ENCODE data around the gene PREP.

The PREP gene

DNA sequence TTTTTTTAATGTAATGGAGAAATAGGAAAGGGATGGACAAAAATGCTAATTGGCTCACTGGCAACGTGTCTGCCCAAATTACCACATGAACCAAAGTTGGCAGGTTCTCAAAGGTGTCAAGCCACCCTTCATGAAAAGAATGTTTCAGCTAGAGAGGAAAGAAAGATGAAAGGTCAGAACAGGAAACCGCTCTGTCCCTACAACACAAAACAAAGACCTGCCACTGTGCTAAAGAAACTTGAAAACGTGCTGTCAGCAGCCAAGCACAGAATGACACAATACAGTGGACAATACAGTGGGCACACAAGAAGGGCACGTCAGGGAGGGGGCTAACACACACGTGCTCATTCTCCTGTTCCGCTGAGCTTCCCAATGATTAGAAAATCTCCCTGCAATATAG is 4.9 kb downstream of the PREP start:
- DNase-seq (ENCODE audit: low read depth in 2 of 2), result no peak

DNA sequence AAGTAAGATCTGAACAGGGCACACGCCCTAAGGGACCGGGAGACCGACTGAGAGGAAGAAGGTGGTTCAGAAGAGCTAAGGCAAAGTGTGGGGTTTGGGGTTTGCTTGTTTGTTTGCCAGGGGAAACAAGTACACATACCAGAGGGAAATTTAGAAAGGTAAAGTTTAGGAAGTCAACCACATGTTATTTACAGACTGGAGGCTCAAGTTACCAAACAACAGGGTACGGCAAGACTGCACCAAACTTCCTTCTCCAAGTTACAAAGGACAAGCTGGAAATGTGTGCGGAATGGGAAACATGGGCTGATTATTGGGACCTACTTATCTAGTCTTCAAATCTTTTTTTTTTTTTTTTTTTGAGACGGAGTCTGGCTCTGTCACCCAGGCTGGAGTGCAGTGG is 11.2 kb downstream of the PREP start:
- DNase-seq (ENCODE audit: low read depth in 2 of 2), result no peak

DNA sequence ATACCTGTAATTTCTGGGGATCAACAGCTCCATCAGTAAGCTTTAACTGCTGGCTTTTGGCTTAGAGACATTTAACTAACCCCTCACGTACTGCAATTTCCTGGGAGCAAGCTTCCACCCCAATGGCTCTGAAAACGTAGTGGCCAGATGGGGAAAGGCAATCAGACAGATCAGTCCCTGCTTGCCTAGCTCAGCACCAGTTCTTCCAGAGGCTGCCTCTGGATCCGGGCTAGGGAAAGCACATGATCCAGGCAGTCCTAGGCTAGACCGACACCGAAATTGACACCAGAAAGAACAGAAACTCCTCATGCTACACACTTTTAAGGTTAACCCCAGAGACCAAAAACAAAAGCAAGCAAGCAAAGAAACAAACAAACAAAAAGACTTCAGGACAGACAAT is 13.3 kb downstream of the PREP start:
- DNase-seq (ENCODE audit: low read depth in 2 of 2), result no peak

DNA sequence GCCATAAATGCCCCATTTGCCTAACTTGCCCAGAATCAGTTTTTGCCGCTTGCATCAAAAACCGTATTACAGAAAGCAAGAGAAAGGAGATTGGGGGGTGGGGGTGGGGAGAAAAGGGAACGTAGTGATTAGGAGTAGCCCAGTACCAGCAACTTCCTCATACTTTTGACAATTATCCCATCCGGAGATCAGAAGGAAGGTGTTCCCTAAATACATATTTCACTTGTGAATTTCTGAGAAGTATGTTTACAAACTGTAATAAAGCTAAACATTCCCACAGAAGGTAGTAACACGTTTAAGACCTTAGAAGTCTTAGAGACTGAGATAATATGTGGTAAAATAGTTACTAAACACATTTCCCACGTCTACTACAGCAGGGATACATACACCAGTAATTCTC is 14.5 kb downstream of the PREP start:
- DNase-seq (ENCODE audit: low read depth in 2 of 2), result no peak

DNA sequence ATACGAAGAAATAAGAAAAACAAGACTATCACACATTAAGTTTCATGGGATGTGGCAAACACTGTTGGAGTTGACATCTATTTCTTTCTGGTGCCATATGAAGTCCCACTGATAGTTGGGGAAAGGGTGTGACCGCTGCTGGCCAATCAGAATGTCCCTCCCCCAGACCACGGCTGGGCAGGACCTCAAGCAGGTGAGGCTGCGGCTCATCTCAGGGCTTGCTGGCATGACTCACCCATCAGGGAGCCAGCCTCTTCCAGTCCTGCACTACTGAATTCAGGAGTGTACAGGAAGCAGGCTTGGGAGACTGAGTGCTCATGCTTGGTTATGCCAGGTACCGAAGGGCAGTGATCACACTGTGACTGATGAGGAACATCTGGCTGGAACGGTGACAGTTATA is 18.9 kb downstream of the PREP start:
- DNase-seq (ENCODE audit: low read depth in 2 of 2), result no peak

DNA sequence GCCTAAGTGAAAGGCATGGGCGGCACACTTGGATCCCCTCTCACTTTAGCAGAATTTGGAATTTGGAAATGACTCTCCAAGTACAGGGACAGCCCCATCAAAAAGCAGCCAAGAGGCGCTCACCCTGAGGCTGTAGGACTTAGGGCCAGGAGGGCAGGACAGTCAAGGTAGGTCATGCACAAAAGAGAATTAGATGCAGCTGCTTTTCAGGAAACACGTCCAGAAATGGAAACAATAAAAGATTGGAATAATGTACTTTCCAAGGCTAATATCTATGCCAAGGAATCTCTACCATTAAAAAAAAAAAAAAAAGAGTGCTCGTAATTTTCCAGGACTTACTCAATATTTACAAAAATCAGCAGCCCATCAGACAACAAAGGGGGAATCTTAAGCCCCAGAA is 19.9 kb downstream of the PREP start:
- DNase-seq (ENCODE audit: low read depth in 2 of 2), result no peak

DNA sequence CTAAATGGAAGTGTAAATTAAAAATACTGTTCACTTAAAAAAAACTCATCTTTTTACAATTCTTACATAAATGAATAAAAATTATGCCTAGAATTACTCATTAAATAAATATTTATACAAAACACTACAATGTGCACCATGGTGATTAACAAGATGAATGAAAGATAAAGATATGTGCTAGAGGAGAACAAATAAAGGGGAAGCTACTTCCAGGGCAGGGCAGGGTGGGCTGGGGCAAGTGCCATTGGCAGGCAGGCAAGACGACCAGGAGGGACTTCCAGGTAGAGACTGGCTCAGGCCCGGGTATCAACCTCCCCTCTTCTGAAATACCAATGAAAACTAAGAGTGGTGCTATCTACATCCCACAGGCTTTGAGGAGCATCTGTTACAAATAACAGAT is 20.4 kb downstream of the PREP start:
- DNase-seq (ENCODE audit: low read depth in 2 of 2), result no peak

DNA sequence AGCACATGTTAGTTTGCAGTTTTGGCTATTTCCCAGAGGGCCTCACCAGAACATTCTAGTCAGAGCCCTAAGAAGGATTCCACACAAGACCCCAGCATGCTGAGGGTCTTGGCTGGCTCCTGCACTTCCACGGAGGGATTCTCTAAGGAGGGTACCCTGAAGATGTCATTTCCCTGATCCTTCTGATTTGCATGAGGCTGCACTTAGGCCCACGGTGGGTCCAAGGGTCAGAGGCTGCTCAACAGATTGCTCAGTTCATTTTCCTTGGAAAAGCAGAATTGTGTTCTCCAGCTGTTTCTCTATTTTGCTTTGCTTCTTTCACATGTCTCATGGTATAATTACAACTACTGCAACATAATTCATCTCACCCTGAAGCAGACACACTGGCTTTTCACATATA is 22.2 kb downstream of the PREP start:
- no peak for DNase-seq (ENCODE audit: low read depth in 2 of 2)

DNA sequence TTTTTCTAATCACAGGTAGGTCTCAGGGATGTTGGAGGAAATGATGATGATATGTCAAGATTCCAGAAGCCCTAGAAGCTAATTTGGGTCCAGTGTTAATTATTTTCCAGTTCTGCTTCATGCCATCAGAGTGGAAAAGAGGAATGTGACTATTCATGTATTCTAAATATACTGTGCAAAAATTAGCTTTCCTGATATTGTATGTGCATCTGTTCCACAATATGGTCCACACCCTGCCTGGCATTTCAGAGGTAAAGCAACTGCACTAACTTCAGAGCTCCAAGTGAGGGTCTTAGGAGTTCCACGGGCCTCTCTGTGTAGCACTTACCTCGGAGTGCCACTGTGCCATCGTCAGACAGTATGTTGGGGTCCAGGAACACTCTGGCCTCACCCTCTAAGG is 27.1 kb downstream of the PREP start:
- no peak for DNase-seq (ENCODE audit: low read depth in 2 of 2)

DNA sequence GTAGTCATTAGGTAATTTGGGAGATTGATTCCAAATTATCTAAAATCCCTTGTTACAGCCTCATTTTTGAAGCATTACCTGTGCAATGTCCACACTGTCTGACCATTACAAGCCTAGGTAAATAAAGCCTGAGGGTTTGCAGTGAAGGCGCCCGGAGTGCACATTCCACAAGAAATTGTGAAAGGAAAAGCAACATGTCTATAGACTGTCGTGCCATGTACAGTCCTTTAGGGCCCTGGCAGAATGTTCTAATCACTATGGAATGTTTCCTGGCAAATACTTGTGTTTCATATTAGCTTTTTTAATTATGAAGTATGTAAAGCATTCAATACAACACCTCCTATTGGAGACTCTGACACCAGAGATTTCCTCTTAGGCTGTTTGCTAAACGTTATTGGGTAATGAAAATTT is 28.9 kb downstream of the PREP start:
- peak; percentile 20 to 33 for DNase-seq (ENCODE audit: low read depth in 2 of 2)

DNA sequence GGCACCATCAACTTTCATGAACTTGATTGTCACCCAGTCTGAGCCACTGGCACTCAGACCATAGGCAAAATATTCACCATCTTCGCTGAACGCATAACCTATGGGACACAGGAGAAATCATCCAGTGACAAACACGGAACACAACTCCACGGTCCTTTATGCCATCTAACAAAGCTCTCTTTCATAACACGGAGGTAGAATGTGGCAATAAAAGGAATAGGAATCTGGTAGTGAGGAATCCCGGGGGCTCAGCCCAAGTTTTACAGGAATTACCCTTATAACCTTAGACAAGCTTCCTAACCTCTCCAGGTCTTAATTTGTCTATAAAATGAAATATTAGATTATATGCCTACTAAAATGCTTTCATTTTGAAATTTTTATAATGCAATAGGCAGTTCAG is 29.4 kb downstream of the PREP start:
- DNase-seq (ENCODE audit: low read depth in 2 of 2), result no peak

DNA sequence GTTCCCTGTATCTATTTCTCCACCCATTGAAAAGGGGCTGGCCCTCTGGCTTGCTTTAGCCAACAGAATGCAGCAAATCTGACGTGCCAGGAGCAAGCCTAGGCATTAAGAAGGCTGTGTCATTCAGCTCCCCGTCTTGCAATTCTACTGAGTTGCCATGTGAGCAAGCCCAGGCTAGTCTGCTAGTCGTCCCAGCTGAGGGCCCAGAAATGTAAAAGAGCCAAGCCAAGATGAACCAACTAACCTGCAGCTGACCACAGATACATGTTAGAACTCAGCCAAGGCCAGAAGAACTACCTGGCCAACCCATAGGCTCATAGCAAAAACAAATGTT is 30.1 kb downstream of the PREP start:
- no peak for DNase-seq (ENCODE audit: low read depth in 2 of 2)

DNA sequence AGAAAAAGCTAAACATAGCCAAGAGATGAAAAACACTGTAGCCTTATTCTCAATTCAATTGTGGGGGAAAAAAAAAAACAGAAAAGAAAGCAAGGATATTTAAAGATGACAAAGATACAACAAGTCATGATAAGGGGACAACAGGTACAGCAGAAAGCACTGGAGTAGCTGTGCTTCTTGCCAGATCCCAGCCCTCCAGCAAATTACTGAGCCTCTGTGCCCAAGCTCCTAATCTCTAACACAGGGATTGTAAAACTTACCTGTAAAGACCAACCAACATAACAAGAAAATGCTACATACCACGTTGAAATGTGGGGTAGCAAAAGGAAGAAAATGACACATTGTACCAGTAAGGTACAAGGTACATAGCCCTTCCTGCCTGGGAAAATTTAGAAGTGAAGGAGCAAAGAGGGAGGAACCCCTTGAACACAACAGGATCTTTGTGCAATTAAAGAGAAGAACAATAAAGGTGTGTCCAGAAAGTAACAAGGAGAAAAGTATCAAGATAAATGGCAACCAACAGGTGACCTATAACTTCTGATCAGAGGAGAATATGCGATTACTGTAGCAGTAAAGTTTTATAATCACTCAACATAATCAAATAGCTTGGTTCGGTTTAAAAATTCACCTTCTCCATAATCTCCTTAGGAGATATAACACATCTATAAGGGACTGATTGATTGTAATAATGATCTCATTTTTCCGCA is 30.6 kb downstream of the PREP start:
- no peak for DNase-seq (ENCODE audit: low read depth in 2 of 2)

DNA sequence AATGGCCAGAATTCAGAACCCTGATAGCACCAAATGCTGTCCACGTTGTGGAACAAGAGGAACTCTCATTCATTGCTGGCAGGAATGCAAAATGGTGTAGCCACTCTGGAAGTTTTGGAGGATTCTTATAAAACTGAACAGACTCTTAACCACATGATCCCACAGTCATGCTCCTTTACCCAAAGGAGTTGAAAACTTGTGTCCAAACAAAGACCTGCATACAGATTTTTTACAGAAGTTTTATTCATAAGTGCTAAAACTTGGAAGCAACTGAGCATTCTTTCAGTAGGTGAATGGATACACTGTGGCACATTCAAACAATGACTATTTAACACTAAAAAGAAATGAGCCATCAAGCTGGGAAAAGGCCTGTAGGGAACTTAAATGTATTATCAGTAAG is 32.5 kb downstream of the PREP start:
- no peak for DNase-seq (ENCODE audit: low read depth in 2 of 2)

DNA sequence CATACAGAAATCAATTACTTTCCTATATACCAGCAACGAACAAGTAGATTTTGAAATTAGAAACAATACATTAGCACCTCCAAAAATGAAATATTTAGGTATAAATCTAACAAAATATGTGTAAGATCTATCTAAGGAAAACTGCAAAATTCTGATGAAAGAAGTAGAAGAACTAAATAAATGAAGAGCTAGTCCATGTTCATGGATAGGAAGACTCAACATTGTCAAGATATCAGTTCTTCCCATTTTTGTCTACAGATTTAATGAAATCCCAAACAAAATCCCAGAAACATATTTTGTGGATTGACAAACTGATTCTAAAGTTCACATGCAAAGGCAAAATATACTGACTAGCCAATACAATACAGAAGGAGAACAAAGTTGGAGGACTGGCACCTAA is 33.7 kb downstream of the PREP start:
- no peak for DNase-seq (ENCODE audit: low read depth in 2 of 2)

DNA sequence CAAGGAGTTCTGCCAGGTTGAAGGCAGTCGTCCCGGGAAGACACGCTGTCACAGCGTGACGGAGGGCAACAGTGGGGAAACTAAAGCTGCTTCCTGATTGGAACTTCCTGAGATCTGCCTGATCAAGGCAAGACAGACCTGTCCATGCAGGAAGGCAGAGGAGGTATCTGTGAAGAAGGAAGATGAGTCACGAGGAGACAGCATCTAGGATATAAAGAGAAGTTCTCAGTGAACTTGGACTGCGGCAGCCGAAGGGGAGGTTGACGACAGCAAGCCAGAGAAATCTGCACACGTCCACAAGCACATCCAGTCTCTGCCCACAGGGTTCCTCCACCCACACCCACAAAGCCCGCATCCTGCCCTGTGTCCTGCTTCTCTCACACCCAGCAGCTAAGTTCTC is 38.6 kb downstream of the PREP start:
- no peak for DNase-seq (ENCODE audit: low read depth in 2 of 2)

DNA sequence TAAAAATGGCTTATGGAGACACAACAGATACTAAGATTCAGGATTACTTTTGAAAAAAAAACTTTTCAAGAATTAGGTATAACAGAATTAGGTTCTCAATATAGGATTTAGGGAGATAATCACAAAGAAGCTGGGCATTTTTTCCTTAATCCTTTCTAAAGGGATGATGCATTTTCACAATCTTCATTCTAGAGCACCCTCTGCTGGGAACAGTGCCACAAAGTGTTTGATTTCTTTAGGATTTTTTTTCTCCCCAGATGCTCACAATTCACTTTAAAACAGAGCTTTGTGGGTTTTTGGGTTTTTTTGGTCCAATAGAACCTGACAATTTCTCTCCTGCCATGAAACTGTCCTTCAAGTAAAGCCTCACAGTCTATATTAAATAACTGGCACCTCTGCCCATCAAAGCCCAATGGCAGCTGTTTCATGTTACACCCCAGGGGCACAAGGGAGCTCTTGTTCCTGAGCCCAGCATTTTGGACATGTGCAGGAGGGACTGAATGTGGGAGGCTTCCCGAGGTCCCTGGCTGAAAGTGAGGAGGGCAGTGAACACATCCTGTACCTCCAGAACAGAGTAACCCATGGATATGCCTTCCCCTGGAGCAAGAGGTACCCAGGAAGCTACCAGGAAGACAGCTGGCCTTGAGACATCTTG is 39.7 kb downstream of the PREP start:
- DNase-seq (ENCODE audit: low read depth in 2 of 2), result peak in 1 of 2 experiments; percentile 20

DNA sequence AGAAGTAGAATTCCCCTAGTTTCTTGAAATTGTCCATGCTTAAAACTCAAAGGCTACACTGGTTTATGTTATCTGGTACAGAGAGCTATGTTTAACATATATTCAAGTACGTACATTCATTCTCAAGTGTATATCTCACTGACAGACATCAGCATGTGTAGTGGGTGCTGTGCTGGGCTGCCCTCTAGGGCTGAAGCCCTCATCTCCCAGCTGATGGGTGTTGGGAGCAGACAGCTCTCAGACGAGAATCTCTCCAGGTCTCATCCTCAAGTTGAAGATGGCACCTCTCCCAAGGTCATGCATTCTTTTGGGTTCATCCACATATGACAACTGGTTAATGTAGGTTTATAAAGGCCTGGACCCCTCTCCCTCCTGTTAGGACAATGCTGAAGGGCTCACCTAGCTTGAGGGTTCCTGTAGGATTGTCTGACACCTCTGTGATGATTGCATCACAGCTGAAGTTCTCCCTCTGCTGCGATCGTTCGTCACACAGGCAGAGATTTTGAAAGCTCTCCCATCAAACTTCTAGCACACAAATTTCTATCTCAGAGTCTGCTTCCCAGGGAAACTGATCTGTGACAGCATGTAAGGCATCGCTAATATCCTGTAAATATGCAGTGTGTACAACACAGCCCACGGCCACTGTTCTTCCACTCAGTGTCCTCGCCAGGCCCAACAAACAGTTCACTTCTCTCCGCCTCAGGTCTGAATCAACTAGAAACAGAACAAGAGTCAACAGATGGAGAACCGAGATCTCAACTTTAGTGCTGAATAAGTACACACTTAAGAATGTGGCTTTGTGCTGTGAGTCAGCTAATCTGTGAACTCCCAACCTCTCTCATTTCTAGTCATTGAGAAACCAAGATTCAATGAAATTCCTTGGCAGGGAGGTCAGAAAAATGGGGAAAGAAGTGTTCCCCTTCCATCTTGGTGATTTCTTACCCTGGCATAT is 43.2 kb downstream of the PREP start:
- peak; percentile 70 to 72 for DNase-seq (ENCODE audit: low read depth in 2 of 2)

DNA sequence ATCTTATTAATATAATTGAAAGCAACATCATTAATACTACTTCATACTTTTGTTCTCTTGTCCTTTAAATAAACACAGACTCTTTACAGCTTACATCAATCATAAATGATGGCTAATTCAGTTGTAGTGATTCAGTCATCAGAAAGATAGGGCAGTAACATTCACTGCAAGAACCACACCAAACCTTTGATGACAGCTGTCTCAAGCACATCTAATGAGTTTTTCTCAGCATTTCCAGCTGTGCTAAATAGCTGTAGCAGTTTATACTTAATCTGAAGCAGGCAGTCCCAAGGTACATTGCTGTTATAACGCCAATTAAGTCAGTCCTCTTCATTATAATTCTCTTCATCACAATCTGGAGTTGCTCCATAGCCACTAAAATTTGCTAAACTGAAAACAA is 45.7 kb downstream of the PREP start:
- DNase-seq (ENCODE audit: low read depth in 2 of 2), result no peak

DNA sequence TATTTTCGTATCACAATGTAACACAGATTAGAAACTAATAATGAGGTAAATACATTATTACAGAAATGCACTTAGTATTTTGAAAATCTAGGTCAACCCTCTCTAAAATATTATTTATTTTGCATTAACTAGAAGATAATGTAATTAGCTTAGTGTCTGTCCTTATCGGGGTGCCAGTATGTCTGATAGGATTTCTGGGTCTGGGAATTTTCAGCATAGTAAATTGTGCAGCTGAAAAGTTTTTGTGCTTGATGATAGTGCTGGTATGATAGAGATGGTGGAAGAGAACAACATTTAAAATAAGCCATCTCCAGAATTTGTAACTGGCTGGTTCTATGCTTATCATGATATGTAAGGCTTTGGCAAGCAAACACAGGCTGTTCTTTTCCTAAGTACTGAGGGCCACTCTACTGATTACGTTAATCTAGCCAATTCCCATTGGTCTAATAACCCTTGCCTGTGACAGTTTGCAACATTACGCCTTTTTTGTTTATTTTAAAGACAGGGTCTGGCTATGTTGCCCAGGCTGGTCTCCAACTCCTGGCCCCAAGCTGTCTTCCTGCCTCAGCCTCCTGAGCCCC is 50.8 kb downstream of the PREP start:
- DNase-seq (ENCODE audit: low read depth in 2 of 2), result no peak

DNA sequence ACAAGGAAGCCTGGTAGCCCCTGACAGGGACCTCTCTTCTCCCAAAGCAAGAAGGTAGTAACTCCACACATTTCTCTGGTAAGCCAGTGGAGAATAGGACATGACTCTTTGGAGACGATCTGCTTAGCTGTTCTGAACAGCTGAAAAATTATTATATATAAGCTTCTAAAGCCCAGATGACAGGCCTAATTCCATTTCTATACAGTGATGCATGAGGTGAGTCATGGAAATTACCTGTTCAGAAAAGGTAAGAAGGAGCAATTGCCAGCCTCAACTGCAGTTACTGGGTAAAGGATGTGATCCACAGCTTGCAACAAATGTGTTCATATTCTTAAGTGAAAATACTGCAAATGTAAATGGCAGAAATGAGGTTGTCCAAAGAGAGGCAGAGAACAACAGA is 54.0 kb downstream of the PREP start:
- no peak for DNase-seq (ENCODE audit: low read depth in 2 of 2)

DNA sequence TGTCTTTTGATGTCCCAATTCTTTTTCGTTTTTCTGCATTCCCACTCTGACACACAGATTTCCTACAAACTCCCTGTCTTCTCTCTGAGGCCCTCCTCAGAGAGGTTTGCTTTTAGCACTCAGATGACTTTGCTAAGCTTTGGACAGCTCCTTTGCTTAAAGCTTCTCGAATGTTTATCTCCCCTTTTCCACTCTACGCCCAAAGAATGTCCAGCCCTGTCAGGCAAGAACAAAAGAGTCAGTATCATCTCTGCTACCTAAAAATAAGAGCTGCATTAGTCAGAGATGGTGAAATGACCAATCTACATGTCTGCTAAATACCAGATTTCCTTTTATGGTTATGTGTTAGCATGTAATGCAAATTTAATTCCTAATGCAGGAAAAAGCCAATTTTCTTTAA is 56.8 kb downstream of the PREP start:
- DNase-seq (ENCODE audit: low read depth in 2 of 2), result peak; percentile 53 to 54

DNA sequence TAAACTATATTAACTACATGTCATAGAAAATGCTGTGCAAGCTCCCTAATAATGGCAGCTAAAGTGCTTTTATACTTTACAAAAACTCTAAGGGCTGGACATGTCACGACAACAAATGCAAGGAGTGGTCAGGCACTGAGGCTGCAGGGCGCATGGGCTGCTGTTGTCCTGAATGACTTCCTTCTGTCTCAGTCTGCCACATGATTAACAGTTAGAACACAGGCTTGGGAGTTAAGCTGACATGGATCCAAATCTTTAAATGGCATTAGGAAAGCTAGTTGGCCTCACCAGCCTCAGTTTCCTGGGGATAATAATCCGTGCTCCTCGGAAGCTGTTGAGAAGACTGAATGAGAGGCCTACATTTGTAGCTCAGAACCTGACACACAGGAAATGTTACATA is 57.4 kb downstream of the PREP start:
- DNase-seq (ENCODE audit: low read depth in 2 of 2), result no peak

Data from fibroblast of skin of left biceps (primary cell).